ENCODE measurements around the gene MGA. TPM values are rescaled to one million over a fixed set of nuclear protein-coding genes. Genes with fewer than 3 reads are reported as not detected.

MGA gene
- total and polyA plus RNA-seq, 2 experiments from 2014 or later: 42.6 to 58.9 TPM

GRCh38 chr15:41691471-41691870 lies 31.3 kb downstream of the MGA start:
- no peak overlapping the region for H3K4me2 ChIP-seq
- H4K20me1 ChIP-seq (replicated peaks; ENCODE audit: insufficient read depth): peaks cover 27% of the 10 kb centered on the region; the same call in 1 of the 2 replicates
- H3K4me3 Mint-ChIP-seq: no peak overlapping the region
- H3K36me3 ChIP-seq (ENCODE audit: insufficient read depth): no peaks in the 10 kb centered on the region
- no peaks in the 10 kb centered on the region for H3K27me3 Mint-ChIP-seq (ENCODE audit: insufficient read depth, low read depth, poor library complexity)
- no peaks in the 10 kb centered on the region for H3K9me3 Mint-ChIP-seq
- peaks cover 5% of the 10 kb centered on the region; the same call in 1 of the 2 replicates for H3K4me1 ChIP-seq (ENCODE audit: insufficient read depth)
- no peak overlapping the region for H3K27ac ChIP-seq (ENCODE audit: low read depth)
- H3K9me2 ChIP-seq (ENCODE audit: insufficient read depth): no peaks in the 10 kb centered on the region
- H3K27me3 ChIP-seq (ENCODE audit: insufficient read depth): no peaks in the 10 kb centered on the region
- ATAC-seq (no peak), DNase-seq (ENCODE audit: low spot score) (no peak)
- no peak overlapping the region for H3K4me3 ChIP-seq
- H3K79me2 ChIP-seq (replicated peaks; ENCODE audit: insufficient read depth): peaks cover 100% of the 10 kb centered on the region
- TF ChIP-seq REST (IDR thresholded peaks at IDR 0.05; ENCODE audit: unreplicated experiment): no peak
- no peak for TF ChIP-seq ZNF114 (CRISPR knock-in tag; IDR thresholded peaks at IDR 0.05)
- TF ChIP-seq EZH2phosphoT487 (IDR thresholded peaks at IDR 0.05; ENCODE audit: unreplicated experiment): no peak
- TF ChIP-seq EZH2 (IDR thresholded peaks at IDR 0.05; ENCODE audit: low read depth, unreplicated experiment): no peak
- no peak for TF ChIP-seq NANOG (IDR thresholded peaks at IDR 0.05; ENCODE audit: borderline replicate concordance)
- TF ChIP-seq ETS1 (IDR thresholded peaks at IDR 0.05): no peak
- no peak for TF ChIP-seq STAT1 (IDR thresholded peaks at IDR 0.05; ENCODE audit: unreplicated experiment)
- no peak for TF ChIP-seq ZNF331 (CRISPR knock-in tag; IDR thresholded peaks at IDR 0.05; ENCODE audit: low read depth)
- no peak for TF ChIP-seq JUNB (IDR thresholded peaks at IDR 0.05; ENCODE audit: unreplicated experiment)
- no peak for TF ChIP-seq CTCF (conservative IDR thresholded peaks at IDR 0.05; ENCODE audit: low read depth in 2 of 2)
- TF ChIP-seq CREB1 (CRISPR knock-in tag; IDR thresholded peaks at IDR 0.05; ENCODE audit: low read depth): no peak
- no peak for TF ChIP-seq ZNF462 (CRISPR knock-in tag; IDR thresholded peaks at IDR 0.05)
- no peak for TF ChIP-seq POLR2AphosphoS5 (IDR thresholded peaks at IDR 0.05; ENCODE audit: low read depth)
- no peak overlapping the region for H2AFZ ChIP-seq
- peak overlapping the region; percentile 9 for H3K27ac Mint-ChIP-seq
- H3K36me3 Mint-ChIP-seq (ENCODE audit: low read depth): peaks cover 1% of the 10 kb centered on the region; the same call in 2 of the 3 replicates
- H3F3A ChIP-seq (replicated peaks; ENCODE audit: low read depth): no peaks in the 10 kb centered on the region
- H3K4me1 Mint-ChIP-seq: peaks cover 27% of the 10 kb centered on the region
